ENCODE measurements around the gene GRAP2. TPM values are rescaled to one million over a fixed set of nuclear protein-coding genes. Genes with fewer than 3 reads are reported as not detected.

GRAP2 gene
- total RNA-seq, 3 donors from 2014 or later (not counting 1 experiment from before 2014, with no cell fraction given) = 65.1 to 97.3 (median 92.2) TPM

- H3K9me3 ChIP-seq (ENCODE audit: control insufficient read depth, insufficient read depth, low read length) = no peaks in the 10 kb centered on the region
- ATAC-seq (no peak), DNase-seq (no peak)
- no peaks in the 10 kb centered on the region for H3K9me3 Mint-ChIP-seq
- no peak overlapping the region for H3K4me3 Mint-ChIP-seq
- 91% methylated on average over 16 of the region's 16 CpGs for WGBS (ENCODE audit: insufficient coverage)
- H3K27ac ChIP-seq (ENCODE audit: low read length) = no peak overlapping the region
- H3K27me3 Mint-ChIP-seq (ENCODE audit: low read depth in 2 of 2) = peaks cover 12 to 20% of the 10 kb centered on the region in 2 donors
- H3K4me1 ChIP-seq (ENCODE audit: control insufficient read depth, insufficient read depth, low read length) = peaks cover 6% of the 10 kb centered on the region
- H3K4me1 Mint-ChIP-seq = peaks cover 1% of the 10 kb centered on the region in 2 donors
- H3K4me3 ChIP-seq (ENCODE audit: low read length) = no peak overlapping the region
- TF ChIP-seq, protein P1, sequence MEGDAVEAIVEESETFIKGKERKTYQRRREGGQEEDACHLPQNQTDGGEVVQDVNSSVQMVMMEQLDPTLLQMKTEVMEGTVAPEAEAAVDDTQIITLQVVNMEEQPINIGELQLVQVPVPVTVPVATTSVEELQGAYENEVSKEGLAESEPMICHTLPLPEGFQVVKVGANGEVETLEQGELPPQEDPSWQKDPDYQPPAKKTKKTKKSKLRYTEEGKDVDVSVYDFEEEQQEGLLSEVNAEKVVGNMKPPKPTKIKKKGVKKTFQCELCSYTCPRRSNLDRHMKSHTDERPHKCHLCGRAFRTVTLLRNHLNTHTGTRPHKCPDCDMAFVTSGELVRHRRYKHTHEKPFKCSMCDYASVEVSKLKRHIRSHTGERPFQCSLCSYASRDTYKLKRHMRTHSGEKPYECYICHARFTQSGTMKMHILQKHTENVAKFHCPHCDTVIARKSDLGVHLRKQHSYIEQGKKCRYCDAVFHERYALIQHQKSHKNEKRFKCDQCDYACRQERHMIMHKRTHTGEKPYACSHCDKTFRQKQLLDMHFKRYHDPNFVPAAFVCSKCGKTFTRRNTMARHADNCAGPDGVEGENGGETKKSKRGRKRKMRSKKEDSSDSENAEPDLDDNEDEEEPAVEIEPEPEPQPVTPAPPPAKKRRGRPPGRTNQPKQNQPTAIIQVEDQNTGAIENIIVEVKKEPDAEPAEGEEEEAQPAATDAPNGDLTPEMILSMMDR (IDR thresholded peaks at IDR 0.05) = no peak
- no peaks in the 10 kb centered on the region for H3K36me3 Mint-ChIP-seq
- no peak overlapping the region for H3K27ac Mint-ChIP-seq
- intact Hi-C loops (cut with micrococcal nuclease) = no loop called here
- peaks cover 7% of the 10 kb centered on the region for H3K27me3 ChIP-seq (ENCODE audit: control insufficient read depth, insufficient read depth, low read length)
- no peaks in the 10 kb centered on the region for H3K36me3 ChIP-seq (ENCODE audit: control insufficient read depth, insufficient read depth, low read length)
Observed at GRCh38 chr22:39999144-39999757, 98.4 kb downstream of the GRAP2 start.

DNA sequence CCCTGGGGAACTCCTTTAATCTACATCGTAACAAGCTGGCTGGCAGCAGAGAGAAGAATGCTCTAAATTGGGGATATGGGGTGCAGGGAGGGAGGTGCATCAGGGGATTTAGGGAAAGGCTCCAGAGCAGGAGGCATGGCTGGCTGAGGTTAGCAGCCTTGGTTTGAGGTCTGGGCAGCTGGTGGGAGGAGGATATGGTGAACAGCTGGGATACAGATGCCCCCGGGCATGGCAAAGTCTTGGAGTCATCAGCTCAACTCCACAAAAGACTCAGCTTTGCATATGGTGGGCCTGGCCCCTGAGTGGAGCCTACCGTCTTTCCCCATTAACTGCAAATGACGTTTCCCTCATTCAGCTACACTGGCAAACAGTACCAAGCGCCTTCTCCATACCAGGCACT, 99.3 kb downstream of the GRAP2 start:
- Histone ChIP-seq H3K4me1 (ENCODE audit: control insufficient read depth, insufficient read depth, low read length) (peaks cover 2% of the 10 kb centered on the region), H3K36me3 (ENCODE audit: control insufficient read depth, insufficient read depth, low read length) (no peaks in the 10 kb centered on the region), H3K27ac (ENCODE audit: low read length) (no peak overlapping the region), H3K4me3 (ENCODE audit: low read length) (no peak overlapping the region), H3K27me3 (ENCODE audit: control insufficient read depth, insufficient read depth, low read length) (peaks cover 5% of the 10 kb centered on the region), H3K9me3 (ENCODE audit: control insufficient read depth, insufficient read depth, low read length) (no peaks in the 10 kb centered on the region)
- Mint-ChIP-seq H3K9me3 (no peaks in the 10 kb centered on the region), H3K36me3 (no peaks in the 10 kb centered on the region), H3K4me1 (no peaks in the 10 kb centered on the region), H3K4me3 (no peak overlapping the region), H3K27ac (no peak overlapping the region), H3K27me3 (ENCODE audit: low read depth in 2 of 2) (peaks cover 15 to 25% of the 10 kb centered on the region in 2 donors)
- no peak for DNase-seq
- TF ChIP-seq, protein P1 (IDR thresholded peaks at IDR 0.05) = no peak
- WGBS (ENCODE audit: insufficient coverage) = 88% methylated on average over 5 of the region's 5 CpGs
- no peak for ATAC-seq
- intact Hi-C loops (cut with micrococcal nuclease) = no loop called here

DNA sequence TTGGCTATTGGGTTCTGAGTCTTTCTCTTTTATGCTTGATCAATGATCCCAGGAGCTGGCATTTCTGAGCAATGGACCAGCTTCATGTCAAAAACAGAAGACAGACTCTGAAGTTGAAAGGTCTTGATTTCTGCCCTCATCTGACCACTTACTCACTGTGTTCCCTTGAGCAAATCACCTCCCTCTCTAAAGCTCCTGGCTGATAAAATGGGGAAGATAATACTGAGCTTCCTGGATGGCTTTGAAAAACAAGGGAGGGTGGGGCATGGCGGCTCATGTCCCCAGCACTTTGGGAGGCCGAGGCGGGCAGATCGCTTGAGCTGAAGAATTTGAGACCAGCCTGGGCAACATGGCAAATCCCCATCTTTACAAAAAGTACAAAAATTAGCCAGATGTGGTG, 100.2 kb downstream of the GRAP2 start:
- no peak overlapping the region for H3K27ac ChIP-seq (ENCODE audit: low read length)
- Mint-ChIP-seq H3K27me3 (ENCODE audit: low read depth in 2 of 2) (peaks cover 10 to 25% of the 10 kb centered on the region in 2 donors), H3K27ac (no peak overlapping the region), H3K36me3 (no peaks in the 10 kb centered on the region), H3K4me3 (no peak overlapping the region), H3K9me3 (no peaks in the 10 kb centered on the region), H3K4me1 (no peaks in the 10 kb centered on the region)
- H3K27me3 ChIP-seq (ENCODE audit: control insufficient read depth, insufficient read depth, low read length) = no peaks in the 10 kb centered on the region
- H3K9me3 ChIP-seq (ENCODE audit: control insufficient read depth, insufficient read depth, low read length) = no peaks in the 10 kb centered on the region
- 100% methylated on average over 4 of the region's 4 CpGs for WGBS (ENCODE audit: insufficient coverage)
- intact Hi-C loops (cut with micrococcal nuclease) = no loop called here
- no peak for ATAC-seq
- no peaks in the 10 kb centered on the region for H3K36me3 ChIP-seq (ENCODE audit: control insufficient read depth, insufficient read depth, low read length)
- H3K4me3 ChIP-seq (ENCODE audit: low read length) = no peak overlapping the region
- TF ChIP-seq, protein P1 (IDR thresholded peaks at IDR 0.05) = no peak
- DNase-seq = no peak
- H3K4me1 ChIP-seq (ENCODE audit: control insufficient read depth, insufficient read depth, low read length) = no peaks in the 10 kb centered on the region

Measured in natural killer cell (primary cell).